ENCODE measurements around the gene NBPF3.
"Not testable (repeated sequence)": the region's sequence is repeated elsewhere in the genome, so short reads cannot be mapped to it uniquely, and the experiment has no call there.

NBPF3 gene

GRCh38 chr1:21437341-21437640 lies 2.6 kb upstream of the NBPF3 start:
- no peak for DNase-seq (ENCODE audit: low read depth, low spot score)
- H3K27ac ChIP-seq = no peak overlapping the region

DNA sequence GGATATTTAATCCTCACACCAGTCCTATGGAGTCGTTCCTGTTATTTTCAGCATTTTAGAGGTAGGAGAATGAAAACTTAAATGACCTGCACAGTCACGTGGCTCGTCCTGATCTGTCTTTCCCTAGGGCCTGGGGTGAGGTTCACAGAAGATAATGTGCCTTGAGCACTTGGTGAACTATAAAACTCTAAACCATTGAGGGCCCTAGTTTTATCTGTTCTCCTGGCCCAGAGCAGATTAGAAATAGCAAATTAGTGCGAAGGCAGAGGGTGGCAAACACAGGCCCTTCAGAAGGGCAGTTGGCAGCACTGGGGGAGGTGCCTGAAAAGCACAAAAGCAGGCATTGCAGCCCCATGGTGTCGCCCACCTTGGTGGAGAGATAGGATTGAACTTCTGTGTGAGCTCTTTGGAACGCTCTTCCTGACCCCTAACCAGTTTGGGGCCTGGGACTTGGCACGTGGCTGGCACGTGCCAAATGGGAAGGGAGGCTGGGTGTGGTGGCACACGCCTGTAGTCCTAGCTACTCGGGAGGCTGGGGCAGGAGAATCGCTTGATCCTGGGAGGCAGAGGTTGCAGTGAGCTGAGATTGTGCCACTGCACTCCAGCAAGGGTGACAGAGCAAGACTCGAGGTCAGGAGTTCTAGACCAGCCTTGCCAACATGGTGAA lies 1.2 kb upstream of the NBPF3 start:
- DNase-seq (ENCODE audit: low read depth, low spot score) = not testable (repeated sequence)

GRCh38 chr1:21439345-21439720 lies 604 bp upstream of the NBPF3 start:
- no peak for DNase-seq (ENCODE audit: low read depth, low spot score)

More for the DNA sequence above, 1.2 kb upstream of the NBPF3 start:
- not testable (repeated sequence) for H3K27ac ChIP-seq

GRCh38 chr1:21440630-21441125 lies 741 bp downstream of the NBPF3 start:
- DNase-seq (ENCODE audit: low read depth, low spot score) = not testable (repeated sequence)

More at GRCh38 chr1:21439345-21439720, 604 bp upstream of the NBPF3 start:
- no peak overlapping the region for H3K27ac ChIP-seq

GRCh38 chr1:21446647-21447046 lies 6.7 kb downstream of the NBPF3 start:
- H3K27ac ChIP-seq; DNase-seq (ENCODE audit: low read depth, low spot score): not testable (repeated sequence)

More at GRCh38 chr1:21440630-21441125, 741 bp downstream of the NBPF3 start:
- H3K27ac ChIP-seq = not testable (repeated sequence)

GRCh38 chr1:21447311-21447710 lies 7.4 kb downstream of the NBPF3 start:
- no peak overlapping the region for H3K27ac ChIP-seq
- no peak for DNase-seq (ENCODE audit: low read depth, low spot score)

- DNase-seq (ENCODE audit: low read depth, low spot score) = no peak
- no peak overlapping the region for H3K27ac ChIP-seq
Observed at GRCh38 chr1:21449906-21450305, 10.0 kb downstream of the NBPF3 start.

DNA sequence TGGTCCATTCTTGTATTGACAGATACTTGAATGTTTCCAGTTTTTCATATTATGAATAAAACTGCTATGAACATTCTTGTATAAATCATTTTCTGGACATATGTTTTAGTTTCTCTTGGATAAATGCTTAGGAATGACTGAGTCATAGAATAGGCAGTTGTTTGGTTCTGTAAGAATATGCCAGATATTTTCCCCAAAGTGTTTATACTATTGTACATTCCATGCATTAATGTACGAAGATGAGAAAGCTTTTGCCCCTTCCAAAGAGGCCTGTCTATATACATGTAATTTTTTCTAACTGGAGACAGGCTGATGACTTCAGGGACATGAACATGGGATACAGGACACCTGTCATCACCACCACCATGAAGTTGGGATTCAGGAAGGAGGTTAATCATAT lies 11.3 kb downstream of the NBPF3 start:
- no peak for DNase-seq (ENCODE audit: low read depth, low spot score)

DNA sequence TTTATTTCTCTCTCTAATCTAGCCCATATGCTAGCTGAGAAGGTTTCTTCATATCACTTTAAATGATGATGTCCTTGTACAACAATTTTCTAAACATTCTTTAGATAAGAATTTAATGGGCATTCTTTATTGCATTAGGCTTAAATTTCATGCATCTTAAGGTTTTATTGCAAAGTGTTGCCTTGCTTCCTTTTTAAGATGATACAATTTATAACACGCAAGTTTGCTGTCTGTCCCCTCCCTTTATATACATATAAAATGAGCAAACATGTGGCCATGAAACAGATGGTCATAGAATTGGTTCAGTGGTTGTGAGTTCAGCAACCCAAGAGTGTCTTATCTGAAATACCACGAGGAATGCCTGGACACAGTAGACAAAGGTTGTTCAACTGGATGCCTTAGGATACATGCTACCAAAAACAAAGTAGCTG lies 12.1 kb downstream of the NBPF3 start:
- no peak for DNase-seq (ENCODE audit: low read depth, low spot score)
- H3K27ac ChIP-seq = no peak overlapping the region

More for the DNA sequence above, 11.3 kb downstream of the NBPF3 start:
- H3K27ac ChIP-seq = no peak overlapping the region

DNA sequence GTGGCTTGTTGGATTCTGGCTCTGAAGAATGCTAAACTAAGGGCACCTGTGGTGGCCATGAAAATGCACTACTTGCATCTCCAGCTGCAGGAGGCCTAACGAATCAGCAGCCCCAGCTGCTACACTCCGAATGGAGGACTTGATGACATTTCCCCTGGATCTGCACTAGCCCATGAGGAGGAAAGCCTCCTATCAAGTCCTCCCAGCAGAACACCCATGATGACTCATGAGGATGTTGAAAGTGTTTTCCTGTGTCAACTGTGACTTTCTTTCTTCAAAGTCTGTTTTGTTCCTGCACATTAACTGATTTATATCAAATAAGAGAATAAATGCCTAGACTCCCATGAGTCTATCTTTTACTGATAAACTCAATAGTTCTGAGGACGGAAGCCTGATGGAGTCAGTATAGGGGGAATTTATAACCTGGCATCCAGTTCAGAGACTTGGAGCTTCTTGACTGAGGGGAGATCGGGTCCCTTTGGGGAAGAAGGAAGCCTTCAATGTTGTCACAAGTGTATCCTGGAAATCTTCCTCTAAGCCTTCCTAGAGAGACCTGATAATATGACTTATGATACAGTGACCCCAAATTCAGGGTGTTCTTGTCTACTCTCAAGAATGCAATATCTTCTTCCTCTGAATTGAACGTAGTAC lies 14.2 kb downstream of the NBPF3 start:
- peak; percentile 14 for DNase-seq (ENCODE audit: low read depth, low spot score)
- not testable (repeated sequence) for H3K27ac ChIP-seq

GRCh38 chr1:21454904-21455303 lies 15.0 kb downstream of the NBPF3 start:
- not testable (repeated sequence) for H3K27ac ChIP-seq; DNase-seq (ENCODE audit: low read depth, low spot score)

GRCh38 chr1:21457654-21458053 lies 17.7 kb downstream of the NBPF3 start:
- H3K27ac ChIP-seq = no peak overlapping the region
- DNase-seq (ENCODE audit: low read depth, low spot score) = no peak

DNA sequence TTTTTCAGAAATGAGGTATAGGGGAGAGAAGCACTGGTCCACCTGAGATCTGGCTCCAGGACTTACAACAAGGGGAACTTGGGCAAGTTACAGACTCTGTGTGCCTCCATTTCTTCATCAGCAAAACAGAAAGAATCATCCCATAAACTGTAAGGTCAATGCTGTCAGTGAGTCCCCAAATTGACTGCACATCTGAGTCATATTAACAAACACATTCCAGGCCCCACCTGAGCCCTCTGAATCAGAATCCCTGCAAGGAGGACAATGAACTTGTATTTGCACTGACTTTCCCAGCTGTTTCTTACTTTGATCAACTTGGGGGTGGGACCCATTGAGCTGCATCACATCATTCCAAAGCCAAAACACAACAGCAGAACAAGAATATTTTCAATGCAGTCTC lies 25.2 kb downstream of the NBPF3 start:
- H3K27ac ChIP-seq = peak overlapping the region; percentile 15
- DNase-seq (ENCODE audit: low read depth, low spot score) = peak; percentile 20

GRCh38 chr1:21467946-21468345 lies 28.0 kb downstream of the NBPF3 start:
- H3K27ac ChIP-seq; DNase-seq (ENCODE audit: low read depth, low spot score): not testable (repeated sequence)

GRCh38 chr1:21468599-21468998 lies 28.7 kb downstream of the NBPF3 start:
- DNase-seq (ENCODE audit: low read depth, low spot score) = no peak
- H3K27ac ChIP-seq = no peak overlapping the region

- no peak for DNase-seq (ENCODE audit: low read depth, low spot score)
- no peak overlapping the region for H3K27ac ChIP-seq
Observed at GRCh38 chr1:21469581-21469980, 29.6 kb downstream of the NBPF3 start.

GRCh38 chr1:21472861-21473260 lies 32.9 kb downstream of the NBPF3 start:
- no peak overlapping the region for H3K27ac ChIP-seq
- DNase-seq (ENCODE audit: low read depth, low spot score) = no peak

- no peak overlapping the region for H3K27ac ChIP-seq
- DNase-seq (ENCODE audit: low read depth, low spot score) = no peak
Observed at GRCh38 chr1:21478356-21478755, 38.4 kb downstream of the NBPF3 start.

GRCh38 chr1:21483881-21484280 lies 43.9 kb downstream of the NBPF3 start:
- not testable (repeated sequence) for DNase-seq (ENCODE audit: low read depth, low spot score); H3K27ac ChIP-seq

- no peak overlapping the region for H3K27ac ChIP-seq
- DNase-seq (ENCODE audit: low read depth, low spot score) = no peak
Observed at GRCh38 chr1:21489146-21489545, 49.2 kb downstream of the NBPF3 start.

GRCh38 chr1:21490774-21491487 lies 51.0 kb downstream of the NBPF3 start:
- no peak overlapping the region for H3K27ac ChIP-seq
- no peak for DNase-seq (ENCODE audit: low read depth, low spot score)
